Esophagus mucosa (tissue), 1 donor: Measurements from ENCODE around the gene TIGD6. TPM values are rescaled to one million over a fixed set of nuclear protein-coding genes. Genes with fewer than 3 reads are reported as not detected.
"Not testable (repeated sequence)": the region's sequence is repeated elsewhere in the genome, so short reads cannot be mapped to it uniquely, and the experiment has no call there.

Experiments used
- ATAC-seq: fragments of 200-7000 bp; cut with Tn5 transposase; one replicate; pipeline ENCODE4 v1.9.1; 2020
- total RNA-seq: library from RNA; stranded (reverse); gene quantifications from one replicate; pipeline ENCODE4 v1.2.4, GENCODE V29; 2023
- donor health status: DM: yes; HTN: yes; CAD: no.

Gene TIGD6
- total RNA-seq, 1 donor from 2014 or later = 2.6 TPM

GRCh38 chr5:149969181-149969930 lies 31.1 kb downstream of the TIGD6 start:
- ATAC-seq = no peak

- ATAC-seq = no peak
Measured at GRCh38 chr5:149966946-149967345, 33.5 kb downstream of the TIGD6 start.

GRCh38 chr5:149963729-149964128 lies 36.7 kb downstream of the TIGD6 start:
- ATAC-seq = no peak

- ATAC-seq = no peak
Measured at GRCh38 chr5:149962601-149963300, 37.7 kb downstream of the TIGD6 start.

DNA sequence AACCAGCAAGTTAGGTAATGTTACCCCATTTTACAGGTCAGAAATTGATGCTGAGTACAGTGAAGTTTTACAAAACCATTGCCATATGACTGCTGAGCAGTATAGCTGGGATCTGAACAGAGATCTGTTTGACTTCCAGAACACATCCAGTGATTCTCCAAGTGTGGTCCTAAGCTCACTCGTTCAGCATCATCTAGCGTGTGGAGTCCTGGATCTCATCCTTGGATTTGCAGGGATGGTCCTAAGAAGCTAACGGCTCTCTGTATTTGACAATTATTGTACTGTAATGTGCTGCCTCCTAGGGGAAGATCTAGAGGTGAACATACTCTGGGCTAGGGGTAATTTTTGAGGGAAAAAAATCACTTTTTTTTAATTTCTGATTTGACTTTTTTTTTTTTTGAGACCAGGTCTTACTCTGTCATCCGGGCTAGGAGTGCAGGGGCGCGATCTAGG lies 38.5 kb downstream of the TIGD6 start:
- no peak for ATAC-seq

- ATAC-seq = no peak
Measured at GRCh38 chr5:149961186-149961685, 39.2 kb downstream of the TIGD6 start.

GRCh38 chr5:149960272-149961185 lies 39.9 kb downstream of the TIGD6 start, which contains the start of gene SLC26A2:
Gene SLC26A2 (plus strand): TSS chr5:149960758. CDS start chr5:149977653, 16,895 bp downstream.
- peak; percentile 99 for ATAC-seq

DNA sequence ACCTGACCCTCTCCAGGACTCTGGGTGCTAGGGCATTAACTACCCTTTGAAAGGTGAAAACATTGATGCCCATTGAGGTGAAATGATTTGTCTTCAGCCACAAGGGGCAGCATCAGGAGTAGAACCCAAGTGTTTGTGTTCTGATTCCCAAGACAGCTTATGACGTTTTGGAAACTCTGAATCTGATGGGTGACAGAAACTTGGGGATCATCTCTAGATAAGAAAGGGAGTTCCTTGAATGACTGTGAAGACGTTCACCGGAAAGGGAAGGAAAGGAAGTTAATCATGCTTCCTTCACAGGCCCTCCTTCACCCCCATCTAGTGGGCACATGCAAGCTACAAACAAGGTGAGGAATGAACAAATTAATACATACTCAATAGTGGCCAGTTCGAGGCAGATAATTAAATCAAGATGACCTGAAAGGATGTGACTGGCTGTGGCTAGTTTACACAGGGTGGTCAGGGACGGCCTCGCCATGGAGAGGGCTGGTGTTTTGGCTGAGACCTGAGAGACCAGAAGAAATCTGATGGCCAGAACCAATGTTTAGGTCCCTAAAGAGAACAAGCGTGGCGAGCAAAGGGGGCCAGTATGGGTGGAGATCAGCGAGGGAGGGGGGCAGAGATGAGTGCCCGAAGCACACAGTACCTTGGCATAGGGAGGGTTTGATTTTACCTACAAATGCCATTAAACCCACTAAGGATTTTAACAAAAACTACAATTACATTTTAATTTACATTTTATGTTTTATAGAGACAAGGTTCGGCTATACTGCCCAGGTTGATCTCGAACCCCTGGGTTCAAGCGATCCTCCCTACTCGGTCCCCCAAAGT lies 40.8 kb downstream of the TIGD6 start:
- ATAC-seq = peak; percentile 8

DNA sequence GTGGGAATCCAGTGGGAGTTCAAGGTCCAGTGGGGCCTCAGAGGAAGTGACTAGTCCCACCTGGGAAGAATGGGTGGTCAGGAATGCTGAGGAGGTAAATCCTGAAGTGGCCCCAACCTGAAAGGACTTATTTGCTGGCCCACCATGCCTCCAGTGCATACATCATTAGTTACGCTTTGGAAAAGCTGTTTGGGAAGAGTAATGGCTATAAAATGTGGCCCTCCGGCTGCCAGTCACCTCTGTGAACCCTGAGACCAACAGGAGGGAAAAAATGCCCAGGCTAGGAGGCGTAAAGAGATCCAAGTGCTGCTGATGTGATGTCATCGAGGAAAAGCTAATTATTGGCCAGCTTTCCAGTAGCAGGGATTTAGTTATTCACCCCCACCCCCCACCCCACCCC lies 42.6 kb downstream of the TIGD6 start:
- no peak for ATAC-seq

DNA sequence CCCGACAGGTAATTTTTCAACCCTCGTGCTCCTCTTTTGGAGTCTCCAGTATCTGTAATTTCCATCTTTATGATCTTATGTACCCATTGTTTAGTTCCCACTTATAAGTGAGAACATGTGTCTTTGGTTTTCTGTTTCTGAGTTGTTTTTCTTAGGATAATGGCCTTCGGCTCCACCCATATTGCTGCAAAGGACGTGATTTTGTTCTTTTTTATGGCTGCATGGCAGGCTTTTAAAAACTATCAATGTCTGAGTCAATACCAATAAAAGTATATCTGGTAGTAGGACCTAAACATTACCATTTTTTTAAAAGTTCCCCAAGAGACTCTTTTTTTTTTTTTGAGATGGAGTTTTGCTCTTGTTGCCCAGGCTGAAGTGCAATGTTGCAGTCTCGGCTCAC lies 43.8 kb downstream of the TIGD6 start:
- ATAC-seq = no peak

- no peak for ATAC-seq
Measured at GRCh38 chr5:149954798-149955197, 45.7 kb downstream of the TIGD6 start.

- no peak for ATAC-seq
Measured at GRCh38 chr5:149953436-149954121, 46.9 kb downstream of the TIGD6 start.

- no peak for ATAC-seq
Measured at GRCh38 chr5:149951138-149951749, 49.2 kb downstream of the TIGD6 start.

- no peak for ATAC-seq
Measured at GRCh38 chr5:149948993-149949392, 51.5 kb downstream of the TIGD6 start.

DNA sequence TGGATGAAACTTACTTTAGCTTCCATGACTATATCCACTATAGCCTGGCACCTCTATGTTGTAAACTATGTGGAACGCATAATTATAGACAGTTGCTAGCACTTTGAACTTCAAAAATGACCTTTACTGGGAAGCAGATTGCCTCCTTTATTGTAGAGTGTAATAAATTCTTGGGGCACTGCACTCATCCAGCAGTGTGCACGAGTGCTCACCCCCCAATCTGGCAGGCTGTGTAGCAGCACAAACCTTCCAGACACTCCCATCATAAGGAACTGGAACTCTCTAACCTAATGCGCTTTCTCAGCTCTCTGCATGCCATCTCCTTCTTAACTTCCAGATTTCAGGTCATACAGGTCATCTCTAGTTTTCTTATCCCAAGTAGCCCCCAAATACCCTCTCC lies 54.3 kb downstream of the TIGD6 start:
- no peak for ATAC-seq

- ATAC-seq = peak; percentile 56
Measured at GRCh38 chr5:149944666-149945065, 55.8 kb downstream of the TIGD6 start, which contains the start of gene PDE6A. Gene PDE6A (minus strand): TSS chr5:149944793. CDS start chr5:149944673, 120 bp downstream.

DNA sequence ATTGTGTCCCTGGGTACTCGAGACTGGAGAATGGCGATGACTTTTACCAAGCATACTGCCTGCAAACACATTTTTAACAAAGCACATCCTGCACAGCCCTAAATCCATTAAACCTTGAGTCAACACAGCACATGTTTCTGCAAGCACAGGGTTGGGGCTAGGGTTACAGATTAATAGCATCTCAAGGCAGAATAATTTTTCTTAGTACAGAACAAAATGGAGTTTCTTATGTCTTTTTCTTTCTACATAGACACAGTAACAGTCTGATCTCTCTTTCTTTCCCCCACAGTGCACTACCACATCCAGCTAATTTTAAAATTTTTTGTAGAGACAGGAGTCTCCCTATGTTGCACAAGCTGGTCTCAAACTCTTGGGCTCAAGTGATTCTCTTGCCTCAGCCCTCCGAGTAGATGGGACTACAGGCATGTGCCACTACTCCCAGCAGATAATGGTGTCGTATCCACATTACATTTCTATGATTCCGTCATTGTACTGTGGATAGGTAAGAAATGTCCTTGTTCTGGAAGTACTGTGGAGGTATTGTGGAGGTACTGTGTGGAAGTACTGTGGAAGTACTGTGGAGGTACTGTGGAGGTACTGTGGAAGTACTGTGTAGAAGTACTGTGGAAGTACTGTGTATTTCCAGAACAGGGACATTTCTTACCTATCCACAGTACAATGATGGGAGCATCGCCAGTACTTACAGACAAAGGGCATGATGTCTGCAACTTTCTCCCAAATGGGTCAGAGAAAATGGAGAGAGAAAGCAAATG lies 57.1 kb downstream of the TIGD6 start:
- ATAC-seq = not testable (repeated sequence)
